Muscle of back (tissue), 11 donors: ENCODE results near the gene TRABD2B. TPM values are rescaled to one million over a fixed set of nuclear protein-coding genes. Genes with fewer than 3 reads are reported as not detected.
A peak's percentile ranks its signal among the peaks of the same experiment; 100 is the strongest.

Experiments
- DNase-seq, 3 donors: peaks; one replicate each; pipeline versions ENCODE4 v3.0.0 to v3.0.0-alpha.2; 2013
- polyA plus RNA-seq, 10 donors: library from polyadenylated mRNA; unstranded; fragments of 120-200 nt; gene quantifications; one replicate each; pipeline ENCODE4 v1.2.1, GENCODE V29; 2013; ENCODE audit not compliant: insufficient read length in 10 of 10

The TRABD2B gene
- polyA plus RNA-seq, 10 donors, result 3.2 to 8.2 (median 5.1) TPM

GRCh38 chr1:47853852-47854251 is 143.3 kb downstream of the TRABD2B start:
- peak in 1 of 3 donors; percentile 56 for DNase-seq

- DNase-seq, result no peak
Observed at GRCh38 chr1:47853059-47853458, 144.1 kb downstream of the TRABD2B start.

- DNase-seq, result no peak
Observed at GRCh38 chr1:47852006-47852718, 145.0 kb downstream of the TRABD2B start.

GRCh38 chr1:47850451-47850850 is 146.7 kb downstream of the TRABD2B start:
- no peak for DNase-seq

GRCh38 chr1:47849591-47850261 is 147.5 kb downstream of the TRABD2B start:
- no peak for DNase-seq

- DNase-seq, result no peak
Observed at GRCh38 chr1:47849005-47849521, 148.1 kb downstream of the TRABD2B start.

- DNase-seq, result no peak
Observed at GRCh38 chr1:47847763-47848162, 149.4 kb downstream of the TRABD2B start.

GRCh38 chr1:47844558-47844955 is 152.6 kb downstream of the TRABD2B start:
- DNase-seq, result no peak

- no peak for DNase-seq
Observed at GRCh38 chr1:47843781-47844557, 153.2 kb downstream of the TRABD2B start.

GRCh38 chr1:47843059-47843458 is 154.1 kb downstream of the TRABD2B start:
- DNase-seq, result no peak

GRCh38 chr1:47842228-47842919 is 154.8 kb downstream of the TRABD2B start:
- no peak for DNase-seq

GRCh38 chr1:47841356-47841755 is 155.8 kb downstream of the TRABD2B start:
- no peak for DNase-seq

- DNase-seq, result peak in 1 of 3 donors; percentile 36
Observed at GRCh38 chr1:47840393-47841190, 156.6 kb downstream of the TRABD2B start.

- no peak for DNase-seq
Observed at GRCh38 chr1:47839433-47839760, 157.8 kb downstream of the TRABD2B start.

GRCh38 chr1:47838562-47839432 is 158.4 kb downstream of the TRABD2B start:
- DNase-seq, result no peak

GRCh38 chr1:47837866-47838561 is 159.2 kb downstream of the TRABD2B start:
- no peak for DNase-seq

- no peak for DNase-seq
Observed at GRCh38 chr1:47837056-47837830, 159.9 kb downstream of the TRABD2B start.

- no peak for DNase-seq
Observed at GRCh38 chr1:47835409-47835808, 161.8 kb downstream of the TRABD2B start.

GRCh38 chr1:47834326-47834725 is 162.9 kb downstream of the TRABD2B start:
- DNase-seq, result no peak
